DMS79 (cell line): ENCODE measurements around the gene XK.

Source experiments
- DNase-seq: peaks from one replicate; lab custom pipeline; 2025; lab: John Stamatoyannopoulos, UW

The XK gene

GRCh38 chrX:37679888-37680287, 5.7 kb upstream of the XK start:
- DNase-seq = no peak

- DNase-seq = no peak
These were observed 1.2 kb upstream of the XK start for GRCh38 chrX:37684426-37684825.

- DNase-seq = no peak
These were observed 618 bp upstream of the XK start for GRCh38 chrX:37684973-37685372.

- no peak for DNase-seq
These were observed 891 bp downstream of the XK start for GRCh38 chrX:37686369-37686995.

- no peak for DNase-seq
These were observed 1.4 kb downstream of the XK start for GRCh38 chrX:37686996-37687395.

- DNase-seq = no peak
These were observed 4.5 kb downstream of the XK start for GRCh38 chrX:37690119-37690518.

GRCh38 chrX:37692918-37693317, 7.3 kb downstream of the XK start:
- DNase-seq = no peak

GRCh38 chrX:37697169-37697760, 11.7 kb downstream of the XK start:
- no peak for DNase-seq

- no peak for DNase-seq
These were observed 16.0 kb downstream of the XK start for GRCh38 chrX:37701588-37701987.

- DNase-seq = no peak
These were observed 26.4 kb downstream of the XK start for GRCh38 chrX:37711991-37712390.

GRCh38 chrX:37712458-37712857, 26.9 kb downstream of the XK start:
- DNase-seq = no peak

- no peak for DNase-seq
These were observed 28.9 kb downstream of the XK start for GRCh38 chrX:37714479-37714878.

GRCh38 chrX:37716602-37717001, 31.0 kb downstream of the XK start:
- DNase-seq = no peak

GRCh38 chrX:37717708-37718107, 32.1 kb downstream of the XK start:
- no peak for DNase-seq

- DNase-seq = no peak
These were observed 37.0 kb downstream of the XK start for GRCh38 chrX:37722595-37722994.

GRCh38 chrX:37726346-37726745, 40.8 kb downstream of the XK start:
- no peak for DNase-seq

GRCh38 chrX:37745354-37745753, 59.8 kb downstream of the XK start:
- no peak for DNase-seq

- no peak for DNase-seq
These were observed 60.2 kb downstream of the XK start for GRCh38 chrX:37745835-37746217.

- DNase-seq = no peak
These were observed 60.8 kb downstream of the XK start for GRCh38 chrX:37746218-37746941.

GRCh38 chrX:37746951-37747350, 61.4 kb downstream of the XK start:
- DNase-seq = no peak

GRCh38 chrX:37752281-37752680, 66.7 kb downstream of the XK start:
- DNase-seq = no peak

GRCh38 chrX:37752936-37753335, 67.3 kb downstream of the XK start:
- no peak for DNase-seq

GRCh38 chrX:37753384-37753783, 67.8 kb downstream of the XK start:
- DNase-seq = no peak

GRCh38 chrX:37754516-37754915, 68.9 kb downstream of the XK start:
- DNase-seq = no peak
